GM23248 (cell line): ENCODE results near the gene EFCAB3.

ENCODE experiments used
- EZH2 ChIP-seq: fragments of 200-600 bp; sonication (generic); IDR thresholded peaks from 2 replicates; pipeline ENCODE4 v1.6.1; 2018; ENCODE audit warnings: antibody characterized with exemption, mild to moderate bottlenecking; ENCODE audit not compliant: insufficient read depth, poor library complexity, severe bottlenecking
- EZH2phosphoT487 ChIP-seq: fragments of 200-600 bp; sonication (generic); IDR thresholded peaks from 2 replicates; pipeline ENCODE4 v1.6.1; 2018; ENCODE audit warnings: antibody characterized with exemption, moderate library complexity, mild to moderate bottlenecking, low read depth; ENCODE audit not compliant: insufficient read depth

DNA sequence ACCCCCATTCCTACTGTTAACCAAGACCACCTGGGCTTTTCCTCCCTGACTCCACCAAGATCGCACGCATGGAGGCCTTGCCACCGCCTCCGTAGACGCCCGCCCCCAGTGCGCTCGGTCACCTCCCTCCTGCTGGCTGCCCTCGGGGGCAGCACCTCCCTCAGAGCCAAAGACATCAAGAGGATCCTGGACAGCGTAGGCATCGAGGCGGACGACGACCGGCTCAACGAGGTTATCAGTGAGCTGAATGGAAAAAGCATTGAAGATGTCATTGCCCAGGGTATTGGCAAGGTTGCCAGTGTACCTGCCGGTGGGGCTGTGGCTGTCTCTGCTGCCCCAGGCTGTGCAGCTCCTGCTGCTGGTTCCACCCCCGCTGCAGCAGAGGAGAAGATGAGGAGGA is 1.2 kb downstream of the EFCAB3 start:
- no peak for TF ChIP-seq EZH2
- TF ChIP-seq EZH2phosphoT487, result no peak
